ENCODE data around the gene TMEM179. TPM values are rescaled to one million over a fixed set of nuclear protein-coding genes. Genes with fewer than 3 reads are reported as not detected.

The TMEM179 gene
- total RNA-seq, 2 experiments from 2014 or later, result 0.17 to 0.21 TPM

- H3K9me3 Mint-ChIP-seq, result no peaks in the 10 kb centered on the region
- H3K27me3 Mint-ChIP-seq (ENCODE audit: low read depth), result peaks cover 8% of the 10 kb centered on the region
- CTCF ChIA-PET, result no interaction called here
- intact Hi-C loops (cut with micrococcal nuclease), result no loop called here
- no peaks in the 10 kb centered on the region for H3K4me1 Mint-ChIP-seq (ENCODE audit: low read depth)
- DNase-seq, result no peak
- no peaks in the 10 kb centered on the region for H3K36me3 Mint-ChIP-seq (ENCODE audit: low read depth)
- no peak overlapping the region for H3K4me3 Mint-ChIP-seq
- no peak overlapping the region for H3K27ac Mint-ChIP-seq
Measured at GRCh38 chr14:104551851-104552737, 52.5 kb downstream of the TMEM179 start.

DNA sequence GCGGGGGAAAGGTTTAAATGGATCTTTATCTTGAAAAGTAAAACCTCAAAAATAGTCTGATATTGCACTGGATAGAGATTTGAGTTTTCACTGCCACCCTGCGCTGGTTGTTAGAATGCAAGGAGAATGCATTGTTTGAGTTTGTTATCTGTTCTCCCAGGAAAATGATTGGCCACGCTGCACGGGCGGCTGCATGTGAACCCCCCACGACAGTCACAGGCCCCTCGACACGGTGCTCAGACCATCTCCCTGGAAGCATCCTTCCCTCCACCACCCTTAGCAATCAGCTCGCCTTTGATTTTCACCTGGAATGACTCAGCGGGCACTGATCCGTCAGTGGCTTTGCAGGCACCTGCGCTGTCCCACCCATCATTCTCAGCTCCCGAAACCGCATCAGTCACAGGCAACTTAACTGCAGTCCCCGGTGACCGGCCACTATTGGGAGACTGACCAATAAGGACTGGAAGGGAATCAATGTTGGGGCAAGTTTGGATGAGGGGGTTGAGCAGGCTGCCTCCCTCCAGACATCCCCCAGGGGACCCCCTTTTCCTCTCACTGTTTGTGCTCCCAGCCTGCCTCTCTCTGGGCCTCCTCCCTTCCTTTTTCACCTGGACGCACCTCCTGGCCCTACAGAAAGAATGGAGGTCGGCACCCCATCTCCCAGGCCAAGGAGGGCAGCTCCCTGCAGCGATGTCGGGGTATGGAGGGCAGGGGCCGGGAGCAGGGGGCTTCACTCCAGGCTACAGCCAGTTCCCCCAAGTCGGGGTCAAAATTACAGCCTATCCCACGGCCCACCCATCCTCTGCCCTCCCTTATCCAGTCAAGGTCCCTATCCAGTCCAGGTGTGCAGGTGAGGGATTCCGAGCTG, 53.5 kb downstream of the TMEM179 start:
- Mint-ChIP-seq H3K4me1 (ENCODE audit: low read depth) (no peaks in the 10 kb centered on the region), H3K27me3 (ENCODE audit: low read depth) (peaks cover 8% of the 10 kb centered on the region), H3K27ac (no peak overlapping the region), H3K36me3 (ENCODE audit: low read depth) (no peaks in the 10 kb centered on the region), H3K9me3 (no peaks in the 10 kb centered on the region), H3K4me3 (no peak overlapping the region)
- DNase-seq, result peak; percentile 2
- CTCF ChIA-PET, result no interaction called here
- intact Hi-C loops (cut with micrococcal nuclease), result no loop called here

- H3K9me3 Mint-ChIP-seq, result no peaks in the 10 kb centered on the region
- H3K27ac Mint-ChIP-seq, result no peak overlapping the region
- CTCF ChIA-PET, result no interaction called here
- no peak overlapping the region for H3K4me3 Mint-ChIP-seq
- intact Hi-C loops (cut with micrococcal nuclease), result no loop called here
- peaks cover 11% of the 10 kb centered on the region for H3K27me3 Mint-ChIP-seq (ENCODE audit: low read depth)
- DNase-seq, result peak; percentile 0
- no peaks in the 10 kb centered on the region for H3K4me1 Mint-ChIP-seq (ENCODE audit: low read depth)
- no peaks in the 10 kb centered on the region for H3K36me3 Mint-ChIP-seq (ENCODE audit: low read depth)
Measured at GRCh38 chr14:104550340-104550860, 54.2 kb downstream of the TMEM179 start.

DNA sequence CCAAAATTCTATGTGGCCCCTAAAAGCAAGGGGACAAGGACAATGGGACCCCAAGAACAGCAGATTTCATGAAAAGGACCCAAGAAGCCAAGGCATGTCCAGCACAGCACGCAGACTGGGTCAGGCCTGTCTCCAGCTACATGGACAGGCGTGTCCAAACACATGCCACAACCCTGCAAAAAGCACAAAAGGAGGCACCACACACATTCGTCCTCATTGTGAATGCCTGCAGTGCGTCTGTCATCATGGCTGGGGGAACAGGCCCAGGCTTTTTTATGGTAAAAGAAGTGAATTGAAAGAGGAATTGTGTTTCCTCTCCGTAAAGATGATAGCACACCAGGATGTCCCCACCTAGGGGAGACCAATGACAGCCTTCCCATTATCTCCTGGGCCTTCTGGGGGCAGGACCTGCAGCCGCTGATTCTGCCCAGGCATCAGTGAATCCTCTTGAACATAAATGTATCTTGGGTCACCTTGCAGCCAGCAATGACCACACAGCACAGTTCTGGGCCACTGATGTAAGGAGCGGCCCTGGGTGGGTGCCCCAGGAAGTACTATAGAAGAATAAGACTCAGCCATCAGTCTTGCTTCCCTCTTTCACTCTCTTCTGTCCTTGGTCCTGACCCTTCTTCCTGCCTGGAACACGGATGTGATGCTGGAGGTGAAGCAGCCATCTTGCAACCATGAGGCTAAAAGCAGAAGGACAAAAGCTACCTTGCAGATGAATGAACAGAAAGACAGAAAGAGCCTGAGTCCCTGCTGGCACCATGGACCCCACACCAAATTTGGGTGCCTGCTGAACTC, 54.8 kb downstream of the TMEM179 start:
- Mint-ChIP-seq H3K27ac (no peak overlapping the region), H3K4me3 (no peak overlapping the region), H3K4me1 (ENCODE audit: low read depth) (no peaks in the 10 kb centered on the region), H3K9me3 (no peaks in the 10 kb centered on the region), H3K36me3 (ENCODE audit: low read depth) (no peaks in the 10 kb centered on the region), H3K27me3 (ENCODE audit: low read depth) (peaks cover 11% of the 10 kb centered on the region)
- CTCF ChIA-PET, result no interaction called here
- peak; percentile 2 for DNase-seq
- intact Hi-C loops (cut with micrococcal nuclease), result no loop called here

DNA sequence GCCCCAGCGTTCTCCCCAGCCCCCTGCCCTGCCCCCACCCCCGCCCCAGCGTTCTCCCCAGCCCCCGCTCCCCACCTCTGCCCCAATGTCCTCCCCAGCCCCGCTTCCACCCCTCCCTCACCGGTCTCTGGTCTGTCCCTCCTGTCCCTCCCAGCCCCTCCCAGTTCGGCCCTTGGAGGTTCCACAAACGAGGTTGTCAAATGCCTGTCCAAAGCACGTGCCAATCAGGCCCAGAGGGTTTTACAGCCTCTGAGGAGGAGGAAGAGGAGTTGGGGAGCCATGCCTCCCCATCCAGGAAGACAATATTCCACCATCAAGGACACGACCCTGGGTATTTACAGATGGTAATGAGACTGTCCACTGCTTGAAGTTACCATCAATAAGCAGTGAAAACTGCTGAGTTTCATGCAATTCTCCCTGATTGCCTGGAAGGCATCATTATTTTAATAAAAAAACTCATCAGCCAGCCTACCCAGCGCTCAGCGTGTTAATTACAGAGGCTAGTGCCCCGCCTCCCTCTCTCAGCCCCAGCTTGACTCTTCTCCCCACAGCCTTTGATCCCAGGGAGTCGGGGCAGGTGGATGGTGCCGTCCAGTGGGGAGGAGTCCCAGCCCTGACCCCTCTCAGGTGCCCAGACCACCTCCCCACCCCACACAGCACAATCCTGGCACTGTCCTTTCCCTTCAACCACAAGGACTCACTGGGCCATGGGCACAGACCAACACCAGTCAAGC, 55.6 kb downstream of the TMEM179 start:
- H3K4me3 Mint-ChIP-seq, result no peak overlapping the region
- intact Hi-C loops (cut with micrococcal nuclease), result no loop called here
- no peaks in the 10 kb centered on the region for H3K9me3 Mint-ChIP-seq
- CTCF ChIA-PET, result interaction anchor here (0.6 kb wide), 1 partner anchor 70 kb away, joined by 4 read pairs; no protein-coding TSS in a partner anchor
- peak; percentile 1 for DNase-seq
- H3K36me3 Mint-ChIP-seq (ENCODE audit: low read depth), result no peaks in the 10 kb centered on the region
- no peak overlapping the region for H3K27ac Mint-ChIP-seq
- peaks cover 11% of the 10 kb centered on the region for H3K27me3 Mint-ChIP-seq (ENCODE audit: low read depth)
- H3K4me1 Mint-ChIP-seq (ENCODE audit: low read depth), result no peaks in the 10 kb centered on the region

GRCh38 chr14:104547998-104548700, 56.4 kb downstream of the TMEM179 start:
- Mint-ChIP-seq H3K9me3 (no peaks in the 10 kb centered on the region), H3K36me3 (ENCODE audit: low read depth) (no peaks in the 10 kb centered on the region), H3K27ac (no peak overlapping the region), H3K27me3 (ENCODE audit: low read depth) (peaks cover 11% of the 10 kb centered on the region), H3K4me3 (no peak overlapping the region), H3K4me1 (ENCODE audit: low read depth) (no peaks in the 10 kb centered on the region)
- intact Hi-C loops (cut with micrococcal nuclease), result no loop called here
- CTCF ChIA-PET, result no interaction called here
- DNase-seq, result peak; percentile 1

DNA sequence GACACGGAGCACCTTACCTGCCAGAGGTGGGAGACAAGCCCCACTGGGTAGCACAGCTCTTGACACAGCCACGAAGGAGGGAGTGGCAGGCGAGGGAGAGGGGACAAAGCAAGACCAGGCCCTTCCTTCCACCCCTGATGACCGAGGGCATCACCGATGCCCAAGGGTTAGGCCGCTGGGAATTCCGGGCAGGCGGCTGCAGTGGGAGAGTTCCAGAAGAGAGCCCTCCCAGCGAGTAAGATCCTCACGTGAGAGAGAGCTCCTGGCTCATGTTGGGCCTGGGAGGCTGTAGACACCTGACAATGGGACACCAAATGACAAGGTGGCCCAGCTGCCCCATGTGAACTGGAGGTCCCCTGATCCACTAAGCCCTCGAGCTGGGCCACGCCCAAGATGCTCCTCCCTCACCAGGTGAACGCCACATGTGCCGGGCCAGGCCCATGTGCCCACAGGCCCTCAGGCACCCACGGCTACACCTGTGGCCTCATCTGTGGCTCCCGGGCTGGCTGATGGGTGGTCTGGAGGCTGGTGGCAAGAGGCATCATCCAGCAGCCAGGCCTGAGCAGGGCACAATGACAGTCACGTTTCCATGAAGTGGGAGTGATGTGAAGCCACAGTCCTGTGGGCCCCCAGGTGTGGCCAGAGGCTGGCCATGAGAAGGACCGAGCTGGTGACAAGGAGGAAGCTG, 57.1 kb downstream of the TMEM179 start:
- Mint-ChIP-seq H3K27me3 (ENCODE audit: low read depth) (peaks cover 11% of the 10 kb centered on the region), H3K4me1 (ENCODE audit: low read depth) (no peaks in the 10 kb centered on the region), H3K4me3 (no peak overlapping the region), H3K36me3 (ENCODE audit: low read depth) (no peaks in the 10 kb centered on the region), H3K9me3 (no peaks in the 10 kb centered on the region), H3K27ac (no peak overlapping the region)
- CTCF ChIA-PET, result no interaction called here
- peak; percentile 3 for DNase-seq
- intact Hi-C loops (cut with micrococcal nuclease), result no loop called here

GRCh38 chr14:104546591-104547309, 57.8 kb downstream of the TMEM179 start:
- Mint-ChIP-seq H3K36me3 (ENCODE audit: low read depth) (no peaks in the 10 kb centered on the region), H3K4me3 (no peak overlapping the region), H3K4me1 (ENCODE audit: low read depth) (no peaks in the 10 kb centered on the region), H3K9me3 (no peaks in the 10 kb centered on the region), H3K27ac (no peak overlapping the region), H3K27me3 (ENCODE audit: low read depth) (peaks cover 6% of the 10 kb centered on the region)
- CTCF ChIA-PET, result no interaction called here
- intact Hi-C loops (cut with micrococcal nuclease), result no loop called here
- peak; percentile 2 for DNase-seq

DNA sequence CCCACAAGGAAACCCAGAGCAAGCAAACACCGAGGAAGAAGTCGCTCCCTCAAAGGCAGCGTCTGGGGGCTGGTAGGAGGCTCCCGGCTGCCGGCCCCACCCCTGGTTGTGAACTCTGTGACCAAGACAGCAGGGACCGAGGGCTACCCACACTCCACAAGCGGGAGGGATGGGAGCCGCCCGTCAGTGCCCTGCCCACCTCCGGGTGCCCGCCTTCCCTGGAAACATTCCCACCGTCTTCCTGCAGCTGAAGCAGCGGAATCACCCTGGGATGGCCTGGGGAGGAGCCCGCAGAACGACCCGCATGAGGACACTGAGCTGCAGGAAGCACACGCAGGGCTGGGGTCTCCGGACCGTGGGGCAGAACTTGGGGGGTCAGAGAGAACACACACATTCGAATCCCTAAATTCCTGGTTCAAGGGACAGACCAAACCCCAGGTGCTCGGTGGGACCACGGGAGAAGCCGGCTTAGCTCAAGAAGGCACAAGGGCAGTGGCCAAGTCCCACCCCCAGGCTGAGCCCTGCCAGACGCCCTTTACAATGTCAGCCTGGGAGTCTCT, 58.5 kb downstream of the TMEM179 start:
- Mint-ChIP-seq H3K27me3 (ENCODE audit: low read depth) (peaks cover 6% of the 10 kb centered on the region), H3K4me3 (no peak overlapping the region), H3K9me3 (no peaks in the 10 kb centered on the region), H3K36me3 (ENCODE audit: low read depth) (no peaks in the 10 kb centered on the region), H3K4me1 (ENCODE audit: low read depth) (no peaks in the 10 kb centered on the region), H3K27ac (no peak overlapping the region)
- intact Hi-C loops (cut with micrococcal nuclease), result no loop called here
- CTCF ChIA-PET, result no interaction called here
- no peak for DNase-seq

DNA sequence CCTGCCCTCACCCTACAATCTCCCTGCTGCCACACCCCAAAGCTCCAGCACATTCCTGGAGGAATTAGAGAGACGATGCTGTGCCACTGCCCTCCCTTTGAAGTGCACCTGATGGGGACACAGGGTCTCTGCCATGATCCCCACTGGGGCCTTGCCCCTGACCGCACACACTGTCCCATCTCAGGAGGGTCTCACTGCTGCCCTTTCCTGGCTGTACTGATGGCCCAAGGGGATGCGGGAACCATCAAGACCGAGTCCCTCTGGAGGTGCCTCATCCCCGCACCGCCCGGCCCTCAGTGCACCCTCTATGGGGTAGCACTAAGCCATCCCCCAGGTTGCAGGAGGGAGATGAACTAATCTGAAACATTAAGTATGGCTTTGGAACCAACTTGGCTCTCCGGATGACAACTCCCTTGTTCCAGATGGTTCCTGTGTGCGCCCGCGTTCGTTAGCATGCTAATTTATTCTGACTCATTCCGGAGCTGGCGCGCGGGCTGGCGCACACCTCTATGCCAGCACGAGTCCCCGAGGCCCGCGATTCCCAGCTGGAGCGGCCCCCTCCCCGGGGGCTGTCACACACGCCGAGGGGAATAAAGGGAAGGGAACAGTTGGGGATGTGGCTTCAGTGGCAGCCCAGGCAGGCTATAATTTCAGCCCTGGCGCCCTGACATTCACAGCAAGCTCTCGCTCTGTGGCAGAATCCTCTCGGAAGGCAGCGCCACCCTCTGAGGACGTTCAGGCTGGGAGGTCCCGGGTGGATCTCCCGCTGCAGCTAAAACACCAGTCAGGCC, 59.2 kb downstream of the TMEM179 start:
- H3K27ac Mint-ChIP-seq, result no peak overlapping the region
- intact Hi-C loops (cut with micrococcal nuclease), result no loop called here
- H3K4me3 Mint-ChIP-seq, result no peak overlapping the region
- DNase-seq, result no peak
- H3K9me3 Mint-ChIP-seq, result no peaks in the 10 kb centered on the region
- CTCF ChIA-PET, result no interaction called here
- H3K36me3 Mint-ChIP-seq (ENCODE audit: low read depth), result no peaks in the 10 kb centered on the region
- H3K27me3 Mint-ChIP-seq (ENCODE audit: low read depth), result peaks cover 6% of the 10 kb centered on the region
- H3K4me1 Mint-ChIP-seq (ENCODE audit: low read depth), result no peaks in the 10 kb centered on the region

All from activated naive CD4-positive, alpha-beta T cell treated with anti-CD3 and anti-CD28 coated beads for 36 hours (primary cell).